HG03558 (cell line): ENCODE results near the gene JAZF1.

Source experiments
- ATAC-seq: cut with Tn5 transposase; IDR thresholded peaks from one replicate; pipeline ENCODE4 v1.9.1; 2021; ENCODE audit warnings: moderate number of reproducible peaks; ENCODE audit not compliant: unreplicated experiment; ENCODE audit errors: extremely low read depth

Gene JAZF1

DNA sequence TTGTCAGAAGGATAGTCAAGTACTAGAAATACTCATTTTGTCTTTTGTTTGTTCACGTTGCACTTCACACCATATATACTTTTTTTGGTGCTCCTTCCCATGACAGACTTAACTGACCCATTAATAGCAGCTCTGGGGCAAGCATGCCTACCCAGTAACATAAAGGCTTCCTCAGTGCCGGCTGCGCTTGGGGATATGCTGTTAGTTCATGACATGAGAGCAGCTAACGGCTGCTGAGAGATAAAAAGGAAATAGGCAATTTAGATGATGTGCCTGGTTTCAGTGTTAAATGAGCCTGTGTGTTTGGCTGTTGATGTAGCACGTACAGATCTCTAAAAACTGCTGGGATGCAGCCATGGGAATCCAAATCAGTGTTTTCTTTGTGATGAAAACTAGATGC lies 354.2 kb downstream of the JAZF1 start:
- no peak for ATAC-seq

DNA sequence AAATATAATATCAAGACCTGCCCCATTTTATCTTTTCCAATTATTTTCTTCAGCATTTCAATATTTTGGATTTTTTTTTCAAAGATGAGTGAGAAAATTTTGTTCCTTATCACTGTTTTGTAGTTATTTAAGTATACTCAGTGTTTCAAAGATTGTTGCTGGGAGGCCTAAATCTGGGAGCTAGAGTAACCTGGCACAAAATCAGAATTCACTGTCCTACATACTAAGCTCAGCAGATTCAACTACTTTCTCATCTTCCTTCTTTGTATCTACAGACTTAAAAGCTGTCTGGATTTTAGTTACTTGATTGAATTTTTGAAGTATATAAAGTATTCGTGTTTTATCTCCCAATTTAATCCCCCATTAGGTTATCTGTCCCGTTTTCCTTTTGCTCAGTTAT lies 354.7 kb downstream of the JAZF1 start:
- ATAC-seq: no peak

DNA sequence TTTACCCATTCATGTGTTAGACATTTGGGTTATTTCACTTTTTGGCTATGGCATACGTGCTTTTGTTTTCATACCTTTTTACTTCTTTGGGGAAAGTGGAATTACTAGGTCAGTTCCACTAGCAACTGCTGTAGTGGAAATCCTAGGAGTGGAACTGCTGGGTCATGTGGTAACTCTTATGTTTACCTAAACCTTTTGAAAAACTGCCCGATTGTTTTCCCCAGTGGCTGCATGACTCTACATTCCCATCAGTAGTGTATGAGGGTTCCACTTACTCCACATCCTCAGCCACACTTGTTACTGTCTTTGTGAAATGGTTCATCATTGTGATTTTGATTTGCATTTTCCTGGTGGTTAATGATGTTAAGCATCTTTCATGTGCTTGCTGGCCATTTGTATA lies 358.4 kb downstream of the JAZF1 start:
- no peak for ATAC-seq

DNA sequence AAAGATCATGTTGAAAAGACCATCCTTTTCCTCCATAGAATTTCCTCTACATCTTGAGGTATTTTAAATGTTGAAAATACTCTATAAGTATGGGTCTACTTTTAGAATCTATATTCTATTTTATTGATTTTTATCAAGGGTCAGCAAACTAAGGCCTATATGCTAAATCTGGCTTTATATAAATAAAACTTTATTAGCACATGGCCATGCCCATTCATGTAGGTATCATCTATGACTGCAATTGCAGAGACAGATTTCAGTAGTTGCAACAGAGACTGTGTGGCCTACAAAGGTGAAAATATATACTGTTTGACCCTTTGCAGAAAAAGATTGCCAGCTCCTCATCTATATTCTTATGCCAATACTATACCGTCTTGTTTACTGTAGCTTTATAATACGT lies 367.9 kb downstream of the JAZF1 start:
- ATAC-seq: no peak

DNA sequence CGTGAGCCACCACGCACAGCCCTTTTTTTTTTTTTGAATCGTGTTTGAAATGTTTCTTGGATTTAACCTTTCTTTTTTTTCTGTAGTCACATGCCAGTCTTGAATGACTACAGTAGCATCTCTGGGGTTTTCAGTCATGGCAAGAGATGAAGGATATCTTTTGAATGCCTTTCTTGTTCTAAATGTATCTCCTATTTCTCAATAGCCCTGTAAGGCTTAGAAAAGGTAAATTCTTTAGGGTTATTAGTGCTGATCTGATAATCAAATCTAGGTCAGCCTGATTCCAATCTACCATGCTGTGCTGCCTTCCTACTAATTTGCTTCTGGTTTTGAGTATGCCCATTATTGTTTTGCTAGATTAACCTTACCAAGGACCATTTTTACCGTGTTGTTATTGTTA lies 370.4 kb downstream of the JAZF1 start:
- no peak for ATAC-seq

DNA sequence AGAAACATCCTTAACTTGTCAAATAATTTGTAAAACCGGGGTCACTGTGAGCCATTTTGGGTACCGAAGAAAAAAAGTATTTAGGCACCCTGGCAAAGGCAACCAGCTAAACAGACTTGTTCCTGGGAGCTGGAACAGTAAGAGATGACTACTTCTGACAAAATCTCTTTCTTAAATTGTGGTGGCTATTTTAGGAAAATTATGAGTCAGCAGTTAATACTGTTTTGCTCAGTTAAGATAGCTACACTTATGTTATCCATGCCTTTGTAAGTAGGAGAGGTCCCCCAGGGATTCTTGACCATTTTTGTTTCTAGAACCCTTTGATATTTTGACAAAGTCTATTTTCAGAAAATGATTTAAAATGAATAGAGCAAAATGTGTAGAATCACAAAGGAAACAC lies 372.0 kb downstream of the JAZF1 start:
- ATAC-seq: no peak

DNA sequence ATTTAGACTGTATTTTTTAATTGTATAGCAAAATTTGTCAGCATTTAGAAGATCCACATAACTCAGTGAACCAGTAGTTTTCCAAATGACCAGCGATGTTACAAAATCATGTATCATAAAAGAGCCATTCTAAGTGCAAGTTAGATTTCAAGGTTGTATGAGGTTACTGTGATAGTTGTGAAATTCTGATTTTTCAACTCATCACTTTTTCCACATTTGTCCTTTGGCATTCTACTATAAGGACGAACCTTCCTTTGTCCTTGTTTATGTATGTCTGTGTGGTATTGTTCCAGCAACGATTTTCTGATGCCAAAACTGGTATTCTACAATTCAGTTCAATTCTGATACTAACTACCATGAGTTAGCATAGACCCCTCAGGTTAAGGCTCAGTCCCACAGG lies 376.5 kb downstream of the JAZF1 start:
- no peak for ATAC-seq

DNA sequence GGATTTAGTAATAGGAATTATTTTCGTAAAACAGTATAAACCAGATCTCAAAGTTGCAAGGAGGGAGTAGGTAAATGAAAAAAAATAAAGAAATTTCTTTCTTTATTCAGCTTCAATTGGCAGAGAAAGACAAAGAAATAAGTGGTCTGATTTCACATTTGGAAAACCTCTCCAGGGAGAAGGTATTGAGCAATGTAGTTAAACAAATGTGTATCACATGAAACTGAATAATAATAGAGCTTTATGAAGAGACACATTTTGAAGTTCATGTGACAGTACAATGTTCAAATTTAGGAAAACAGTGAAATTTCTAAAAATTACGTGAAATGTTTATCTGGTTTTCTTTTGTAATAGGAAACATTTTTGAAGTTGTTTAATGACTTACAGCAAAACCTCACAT lies 377.6 kb downstream of the JAZF1 start:
- ATAC-seq: no peak

DNA sequence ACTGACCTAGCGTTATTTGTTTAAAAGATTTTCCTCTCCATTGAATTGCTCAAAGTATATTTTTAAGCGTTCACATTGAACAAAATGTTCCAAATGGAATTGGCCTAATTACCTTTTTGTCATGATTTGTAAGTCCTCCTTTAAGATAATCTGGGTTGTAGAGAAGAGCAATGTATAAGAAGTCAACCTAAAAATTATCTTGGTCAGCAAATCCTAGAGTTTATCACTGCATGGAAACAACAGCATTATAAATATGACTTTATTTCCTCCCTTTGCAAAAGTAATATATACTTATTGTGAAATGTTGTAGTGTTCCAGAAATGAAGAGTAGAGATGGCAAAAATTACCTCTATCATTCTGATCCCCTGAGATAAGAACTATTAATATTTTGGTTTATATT lies 381.4 kb downstream of the JAZF1 start:
- no peak for ATAC-seq

DNA sequence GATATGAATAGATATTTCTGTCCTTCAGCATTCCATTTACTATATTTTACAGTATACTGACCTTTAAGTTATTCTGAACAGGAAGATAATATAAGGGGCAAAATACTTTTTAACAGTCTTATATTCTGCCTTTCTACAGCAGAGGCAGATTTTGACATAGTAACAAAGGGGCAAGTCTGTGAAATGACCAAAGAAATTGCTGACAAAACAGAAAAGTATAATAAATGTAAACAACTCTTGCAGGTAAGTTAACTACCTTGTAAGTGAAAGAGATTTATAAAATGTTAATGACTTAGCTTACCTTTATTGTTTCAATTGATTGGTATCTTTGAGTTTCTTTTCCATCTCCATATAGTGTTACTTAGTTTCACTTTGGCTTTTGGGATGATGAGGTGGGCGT lies 384.6 kb downstream of the JAZF1 start:
- ATAC-seq: no peak

DNA sequence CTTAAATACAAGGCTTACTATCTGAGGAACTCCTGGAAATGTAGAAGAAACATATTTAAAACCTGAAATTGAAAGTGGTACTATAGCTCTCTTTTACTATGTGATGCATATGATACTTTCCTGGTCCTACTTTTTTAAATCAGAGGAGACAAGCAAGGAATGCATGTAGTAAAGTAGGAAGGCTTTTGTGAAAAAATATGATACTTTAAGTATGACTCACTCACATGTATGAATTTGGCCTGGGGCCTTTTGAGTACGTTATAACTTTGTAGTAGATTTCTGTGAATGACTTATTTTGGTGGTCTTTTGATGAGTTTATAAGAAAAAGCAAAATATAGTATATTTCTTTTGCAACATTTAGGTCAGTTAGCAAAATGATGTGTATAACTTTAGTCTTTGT lies 386.8 kb downstream of the JAZF1 start:
- ATAC-seq: no peak

DNA sequence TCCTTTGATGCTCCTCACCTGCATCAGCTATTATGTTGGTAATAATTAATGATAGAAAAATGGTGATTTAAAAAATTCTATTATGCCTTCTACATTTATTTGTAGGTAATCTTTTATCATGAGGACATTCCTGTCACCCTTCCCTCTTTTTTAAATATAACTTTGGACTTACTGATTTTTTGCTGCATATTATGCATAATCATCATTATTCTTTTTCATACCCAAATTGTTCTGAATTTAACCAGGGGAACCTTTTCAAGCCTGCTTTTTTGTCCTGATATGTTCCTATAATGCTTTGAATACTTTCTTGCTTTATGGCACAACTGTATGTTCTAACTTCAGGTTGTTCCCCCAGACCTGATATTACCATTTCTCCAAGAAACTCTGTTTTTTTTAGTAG lies 392.2 kb downstream of the JAZF1 start:
- no peak for ATAC-seq

DNA sequence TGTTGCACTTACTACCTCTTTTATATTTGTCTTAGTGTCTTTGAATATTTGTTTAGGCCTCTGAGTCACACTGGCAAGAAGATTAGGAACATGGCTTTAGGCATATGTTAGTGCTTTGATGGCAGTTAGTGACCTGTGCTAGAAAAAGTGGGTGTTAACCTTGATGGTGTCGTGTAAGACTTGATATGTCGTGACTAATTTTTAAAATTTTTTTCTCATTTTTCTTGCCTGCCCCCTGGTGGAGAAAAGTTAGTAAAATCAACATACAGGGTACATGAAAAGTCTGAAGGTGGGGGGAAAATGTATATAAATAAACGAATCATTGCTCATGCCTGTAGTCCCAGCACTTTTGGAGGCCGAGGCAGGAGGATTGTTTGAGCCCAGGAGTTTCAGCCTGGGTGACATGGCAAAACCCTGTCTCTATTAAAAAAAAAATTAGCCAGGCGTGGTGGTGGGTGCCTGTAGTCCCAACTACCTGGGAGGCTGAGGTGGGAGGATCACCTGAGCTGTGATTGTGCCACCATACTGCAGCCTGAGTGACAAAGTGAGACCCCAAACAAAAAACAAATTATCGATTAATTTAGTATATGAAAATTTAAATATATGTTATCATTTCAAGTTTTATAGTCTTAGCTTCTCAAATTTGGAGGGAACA lies 396.1 kb downstream of the JAZF1 start:
- ATAC-seq: no peak

DNA sequence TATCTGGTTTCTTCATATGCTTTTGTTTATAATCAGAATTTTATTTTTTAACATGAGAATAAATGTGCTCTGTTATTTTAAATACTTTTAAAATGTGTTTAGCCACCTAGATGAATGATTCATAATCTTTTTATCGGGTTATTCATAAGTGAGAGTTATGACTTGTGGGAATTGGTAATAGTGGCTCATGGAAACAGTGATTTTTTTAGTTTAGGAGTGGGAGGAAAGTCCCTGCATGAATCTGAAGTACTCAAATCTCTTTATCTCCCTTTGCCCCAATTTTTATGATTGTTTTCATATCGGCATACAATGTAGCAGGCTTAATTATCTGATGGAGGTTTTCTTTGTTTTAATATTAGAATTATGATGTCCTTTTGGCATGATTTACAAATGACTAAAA lies 397.7 kb downstream of the JAZF1 start:
- no peak for ATAC-seq

DNA sequence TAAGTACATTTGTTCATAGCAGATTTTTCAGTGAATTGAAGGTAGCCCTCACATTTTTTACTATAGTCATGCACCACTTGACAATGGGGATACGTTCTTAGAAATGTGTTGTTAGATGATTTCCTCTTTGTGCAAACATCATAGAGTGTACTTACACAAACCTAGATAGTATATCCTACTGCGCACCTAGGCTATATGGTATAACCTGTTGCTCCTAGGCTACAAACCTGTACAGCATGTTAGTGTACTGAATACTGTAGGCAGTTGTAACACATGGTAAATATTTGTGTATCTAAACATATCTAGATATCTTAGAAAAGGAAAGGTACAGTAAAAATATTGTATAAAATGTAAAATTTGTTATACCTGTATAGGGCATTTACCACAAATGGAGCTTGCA lies 399.4 kb downstream of the JAZF1 start:
- no peak for ATAC-seq
